ENCODE measurements around the gene NT5C1A.

NT5C1A gene

GRCh38 chr1:39642796-39643195 is 29.1 kb downstream of the NT5C1A start:
- no peak for FAIRE-seq
- no peak for DNase-seq (ENCODE audit: insufficient read length, low spot score)

- DNase-seq (ENCODE audit: insufficient read length, low spot score) (no peak), FAIRE-seq (no peak)
Measured at GRCh38 chr1:39640861-39641260, 31.0 kb downstream of the NT5C1A start.

GRCh38 chr1:39639305-39640130 is 32.4 kb downstream of the NT5C1A start, which contains the start of gene HEYL:
TSS of gene HEYL (minus strand) at chr1:39639643. CDS start at chr1:39639625, 18 bp downstream.
- FAIRE-seq (no peak), DNase-seq (ENCODE audit: insufficient read length, low spot score) (peak; percentile 71)

GRCh38 chr1:39638965-39639304 is 33.0 kb downstream of the NT5C1A start:
- DNase-seq (ENCODE audit: insufficient read length, low spot score), result no peak
- no peak for FAIRE-seq

- no peak for FAIRE-seq
- no peak for DNase-seq (ENCODE audit: insufficient read length, low spot score)
Measured at GRCh38 chr1:39637361-39637760, 34.5 kb downstream of the NT5C1A start.

GRCh38 chr1:39635871-39636210 is 36.1 kb downstream of the NT5C1A start:
- DNase-seq (ENCODE audit: insufficient read length, low spot score), result no peak
- no peak for FAIRE-seq

- no peak for FAIRE-seq
- no peak for DNase-seq (ENCODE audit: insufficient read length, low spot score)
Measured at GRCh38 chr1:39635205-39635870, 36.6 kb downstream of the NT5C1A start.

GRCh38 chr1:39633422-39633821 is 38.5 kb downstream of the NT5C1A start:
- FAIRE-seq (no peak), DNase-seq (ENCODE audit: insufficient read length, low spot score) (no peak)

- DNase-seq (ENCODE audit: insufficient read length, low spot score) (no peak), FAIRE-seq (no peak)
Measured at GRCh38 chr1:39632682-39633417, 39.1 kb downstream of the NT5C1A start.

- DNase-seq (ENCODE audit: insufficient read length, low spot score) (no peak), FAIRE-seq (no peak)
Measured at GRCh38 chr1:39632323-39632681, 39.6 kb downstream of the NT5C1A start.

- no peak for DNase-seq (ENCODE audit: insufficient read length, low spot score)
- no peak for FAIRE-seq
Measured at GRCh38 chr1:39631361-39632322, 40.3 kb downstream of the NT5C1A start.

- FAIRE-seq, result no peak
- no peak for DNase-seq (ENCODE audit: insufficient read length, low spot score)
Measured at GRCh38 chr1:39628807-39629350, 43.0 kb downstream of the NT5C1A start.

- FAIRE-seq, result no peak
- DNase-seq (ENCODE audit: insufficient read length, low spot score), result no peak
Measured at GRCh38 chr1:39626646-39627045, 45.3 kb downstream of the NT5C1A start.

GRCh38 chr1:39625462-39626273 is 46.2 kb downstream of the NT5C1A start:
- no peak for DNase-seq (ENCODE audit: insufficient read length, low spot score)
- FAIRE-seq, result no peak

- DNase-seq (ENCODE audit: insufficient read length, low spot score) (no peak), FAIRE-seq (no peak)
Measured at GRCh38 chr1:39625009-39625408, 46.9 kb downstream of the NT5C1A start.

GRCh38 chr1:39623053-39623452 is 48.9 kb downstream of the NT5C1A start:
- no peak for DNase-seq (ENCODE audit: insufficient read length, low spot score)

GRCh38 chr1:39622427-39622826 is 49.5 kb downstream of the NT5C1A start:
- DNase-seq (ENCODE audit: insufficient read length, low spot score), result no peak
- no peak for FAIRE-seq

More at GRCh38 chr1:39623053-39623452, 48.9 kb downstream of the NT5C1A start:
- no peak for FAIRE-seq

GRCh38 chr1:39620659-39621165 is 51.2 kb downstream of the NT5C1A start:
- no peak for FAIRE-seq
- no peak for DNase-seq (ENCODE audit: insufficient read length, low spot score)

GRCh38 chr1:39617488-39618049 is 54.3 kb downstream of the NT5C1A start:
- DNase-seq (ENCODE audit: insufficient read length, low spot score), result no peak
- FAIRE-seq, result no peak
